Measurements from ENCODE around the gene PAX8. TPM values are rescaled to one million over a fixed set of nuclear protein-coding genes. Genes with fewer than 3 reads are reported as not detected.

The PAX8 gene
- total and polyA plus RNA-seq, 3 experiments from 2014 or later: 0.97 to 2.3 (median 2.3) TPM

GRCh38 chr2:113200736-113201490 is 77.8 kb downstream of the PAX8 start:
- ChIA-PET POLR2A (interaction anchor here (0.9 kb wide), 1 partner anchor 55 kb away, joined by 5 read pairs; no protein-coding TSS in a partner anchor), CTCF (interaction anchor here (6.0 to 18.6 kb wide), 5 partner anchors 19 to 189 kb away, joined by 36 to 470 read pairs (median 92); partner anchors contain the start of gene PSD4)
- H3K4me3 Mint-ChIP-seq: no peak overlapping the region
- no peaks in the 10 kb centered on the region for H3K9me3 ChIP-seq (ENCODE audit: low read length)
- no peak for DNase-seq
- no peak overlapping the region for H3K27ac ChIP-seq (ENCODE audit: low read depth, low read length)
- peaks cover 18 to 38% (median 25%) of the 10 kb centered on the region in 3 donors for H3K4me1 Mint-ChIP-seq
- peaks cover 48% of the 10 kb centered on the region for H3K36me3 ChIP-seq (ENCODE audit: insufficient read depth, low read length)
- peaks cover 5 to 71% (median 19%) of the 10 kb centered on the region in 3 donors for H3K36me3 Mint-ChIP-seq
- H3K4me1 ChIP-seq (ENCODE audit: insufficient read depth, low read length): peaks cover 15% of the 10 kb centered on the region
- no peaks in the 10 kb centered on the region for H3K27me3 Mint-ChIP-seq
- peak overlapping the region in 3 of 8 donors; percentile 41 to 55 (median 52) for H3K27ac Mint-ChIP-seq
- H3K4me3 ChIP-seq (ENCODE audit: low read length): no peak overlapping the region
- no peaks in the 10 kb centered on the region for H3K9me3 Mint-ChIP-seq
- H3K27me3 ChIP-seq (ENCODE audit: insufficient read depth, low read length, poor library complexity, severe bottlenecking): no peaks in the 10 kb centered on the region

GRCh38 chr2:113200236-113200635 is 78.5 kb downstream of the PAX8 start:
- POLR2A ChIA-PET: interaction anchor here (0.9 kb wide), 1 partner anchor 56 kb away, joined by 5 read pairs; no protein-coding TSS in a partner anchor
- Mint-ChIP-seq H3K27ac (peak overlapping the region in 6 of 8 donors; percentile 23 to 85 (median 58)), H3K4me1 (peaks cover 17 to 42% (median 24%) of the 10 kb centered on the region in 3 donors), H3K36me3 (peaks cover 5 to 77% (median 22%) of the 10 kb centered on the region in 3 donors), H3K9me3 (no peaks in the 10 kb centered on the region), H3K4me3 (no peak overlapping the region), H3K27me3 (no peaks in the 10 kb centered on the region)
- Histone ChIP-seq H3K27me3 (ENCODE audit: insufficient read depth, low read length, poor library complexity, severe bottlenecking) (no peaks in the 10 kb centered on the region), H3K9me3 (ENCODE audit: low read length) (no peaks in the 10 kb centered on the region), H3K36me3 (ENCODE audit: insufficient read depth, low read length) (peaks cover 53% of the 10 kb centered on the region), H3K27ac (ENCODE audit: low read depth, low read length) (no peak overlapping the region), H3K4me3 (ENCODE audit: low read length) (no peak overlapping the region), H3K4me1 (ENCODE audit: insufficient read depth, low read length) (peaks cover 18% of the 10 kb centered on the region)
- DNase-seq: no peak
- CTCF ChIA-PET: interaction anchor here (1.0 to 18.6 kb wide), 10 partner anchors 10 to 165 kb away, joined by 3 to 470 read pairs (median 14); partner anchors contain the start of gene PSD4

GRCh38 chr2:113198790-113199612 is 79.7 kb downstream of the PAX8 start:
- Mint-ChIP-seq H3K27me3 (no peaks in the 10 kb centered on the region), H3K9me3 (no peaks in the 10 kb centered on the region), H3K36me3 (peaks cover 5 to 90% (median 26%) of the 10 kb centered on the region in 3 donors), H3K27ac (peak overlapping the region in 3 of 8 donors; percentile 17 to 75 (median 64)), H3K4me3 (no peak overlapping the region), H3K4me1 (peaks cover 12 to 40% (median 17%) of the 10 kb centered on the region in 3 donors)
- CTCF ChIA-PET: interaction anchor here (0.6 to 18.6 kb wide), 38 partner anchors 9 to 214 kb away, joined by 3 to 470 read pairs (median 4); partner anchors contain the start of gene PSD4
- Histone ChIP-seq H3K4me1 (ENCODE audit: insufficient read depth, low read length) (peaks cover 10% of the 10 kb centered on the region), H3K36me3 (ENCODE audit: insufficient read depth, low read length) (peaks cover 65% of the 10 kb centered on the region), H3K4me3 (ENCODE audit: low read length) (no peak overlapping the region), H3K9me3 (ENCODE audit: low read length) (no peaks in the 10 kb centered on the region), H3K27me3 (ENCODE audit: insufficient read depth, low read length, poor library complexity, severe bottlenecking) (no peaks in the 10 kb centered on the region), H3K27ac (ENCODE audit: low read depth, low read length) (no peak overlapping the region)
- peak; percentile 56 to 83 (median 63) for DNase-seq
- POLR2A ChIA-PET: interaction anchor here (1.0 to 2.3 kb wide), 6 partner anchors 24 to 62 kb away, joined by 3 to 15 read pairs (median 6); partner anchors contain the start of gene PSD4

DNA sequence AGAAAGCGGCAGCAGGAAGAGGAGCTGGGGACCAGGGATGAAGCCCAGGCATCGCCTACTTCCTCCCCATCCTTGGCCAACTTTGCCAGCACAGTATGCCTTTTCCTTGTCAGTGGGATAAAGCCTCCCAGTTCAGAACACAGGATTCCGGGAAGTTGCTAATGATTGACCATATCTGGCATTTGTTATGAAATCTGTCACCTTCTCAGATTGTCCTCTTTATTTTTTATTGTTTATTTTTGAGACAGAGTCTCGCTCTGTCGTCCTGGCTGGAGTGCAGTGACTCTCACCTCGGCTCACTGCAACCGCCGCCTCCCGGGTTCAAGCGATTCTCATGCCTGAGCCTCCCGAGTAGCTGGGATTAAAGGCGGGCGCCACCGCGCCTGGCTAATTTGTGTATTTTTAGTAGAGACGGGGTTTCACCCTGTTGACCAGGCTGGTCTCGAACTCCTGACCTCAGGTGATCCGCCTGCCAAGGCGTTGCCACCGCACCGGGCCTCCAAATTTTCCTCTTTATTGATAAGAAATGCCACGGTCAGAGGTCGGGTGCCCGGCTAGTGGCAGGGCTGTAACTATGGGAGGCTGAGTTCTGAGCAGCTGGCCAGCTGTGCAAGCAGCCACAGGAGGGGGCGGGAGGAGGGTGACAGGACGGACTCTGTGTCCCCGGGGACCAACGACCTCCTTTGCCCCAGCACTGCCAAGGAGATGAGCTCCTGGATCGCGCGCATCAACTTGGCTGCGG is 80.5 kb downstream of the PAX8 start:
- no peaks in the 10 kb centered on the region for H3K27me3 ChIP-seq (ENCODE audit: insufficient read depth, low read length, poor library complexity, severe bottlenecking)
- no peak overlapping the region for H3K27ac ChIP-seq (ENCODE audit: low read depth, low read length)
- Mint-ChIP-seq H3K4me3 (no peak overlapping the region), H3K36me3 (peaks cover 5 to 95% (median 29%) of the 10 kb centered on the region in 3 donors), H3K9me3 (no peaks in the 10 kb centered on the region), H3K27ac (peak overlapping the region in 3 of 8 donors; percentile 25 to 54 (median 42)), H3K27me3 (no peaks in the 10 kb centered on the region), H3K4me1 (peaks cover 9 to 42% (median 14%) of the 10 kb centered on the region in 3 donors)
- peaks cover 73% of the 10 kb centered on the region for H3K36me3 ChIP-seq (ENCODE audit: insufficient read depth, low read length)
- H3K9me3 ChIP-seq (ENCODE audit: low read length): no peaks in the 10 kb centered on the region
- DNase-seq: no peak
- no peak overlapping the region for H3K4me3 ChIP-seq (ENCODE audit: low read length)
- CTCF ChIA-PET: interaction anchor here (0.6 to 18.6 kb wide), 33 partner anchors 8 to 213 kb away, joined by 3 to 470 read pairs (median 4); partner anchors contain the start of gene PSD4
- peaks cover 9% of the 10 kb centered on the region for H3K4me1 ChIP-seq (ENCODE audit: insufficient read depth, low read length)
- POLR2A ChIA-PET: interaction anchor here (1.0 to 2.3 kb wide), 6 partner anchors 23 to 62 kb away, joined by 3 to 15 read pairs (median 6); partner anchors contain the start of gene PSD4

DNA sequence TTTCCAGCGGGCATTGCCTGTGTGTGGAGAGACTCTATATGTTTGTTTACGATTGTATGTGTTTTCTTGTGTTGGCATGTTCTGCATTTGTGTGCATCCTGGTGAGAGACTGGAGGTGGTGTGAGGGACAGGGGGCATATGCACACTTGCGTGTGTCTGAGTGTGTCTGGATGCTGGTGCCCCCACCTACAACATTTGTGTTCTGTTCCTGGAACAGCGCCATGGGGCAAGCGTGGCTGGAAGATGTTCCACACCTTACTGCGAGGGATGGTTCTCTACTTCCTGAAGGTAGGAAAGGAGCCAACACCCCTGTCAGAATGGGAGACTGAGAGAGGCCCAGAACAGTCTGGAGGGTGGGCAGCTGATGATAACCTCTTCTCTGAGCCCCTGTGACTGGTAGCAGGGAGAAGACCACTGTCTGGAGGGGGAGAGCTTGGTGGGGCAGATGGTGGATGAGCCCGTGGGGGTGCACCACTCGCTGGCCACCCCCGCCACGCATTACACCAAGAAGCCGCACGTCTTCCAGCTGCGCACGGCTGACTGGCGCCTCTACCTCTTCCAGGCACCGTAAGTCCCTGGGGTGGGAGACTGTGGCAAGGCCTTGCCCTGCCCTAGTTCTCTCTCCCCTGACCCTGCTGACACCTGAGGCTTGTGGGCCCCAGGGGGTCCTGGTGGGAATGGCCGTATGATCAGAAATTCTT is 81.2 kb downstream of the PAX8 start:
- Mint-ChIP-seq H3K27me3 (no peaks in the 10 kb centered on the region), H3K9me3 (no peaks in the 10 kb centered on the region), H3K4me3 (no peak overlapping the region), H3K27ac (peak overlapping the region; percentile 42 to 87 (median 64)), H3K36me3 (peaks cover 5 to 95% (median 32%) of the 10 kb centered on the region in 3 donors), H3K4me1 (peaks cover 9 to 37% (median 14%) of the 10 kb centered on the region in 3 donors)
- Histone ChIP-seq H3K36me3 (ENCODE audit: insufficient read depth, low read length) (peaks cover 80% of the 10 kb centered on the region), H3K4me3 (ENCODE audit: low read length) (no peak overlapping the region), H3K4me1 (ENCODE audit: insufficient read depth, low read length) (peaks cover 9% of the 10 kb centered on the region), H3K9me3 (ENCODE audit: low read length) (no peaks in the 10 kb centered on the region), H3K27ac (ENCODE audit: low read depth, low read length) (no peak overlapping the region), H3K27me3 (ENCODE audit: insufficient read depth, low read length, poor library complexity, severe bottlenecking) (no peaks in the 10 kb centered on the region)
- no peak for DNase-seq
- ChIA-PET POLR2A (interaction anchor here (2.2 to 2.3 kb wide), 2 partner anchors 22 to 59 kb away, joined by 14 to 15 read pairs; no protein-coding TSS in a partner anchor), CTCF (interaction anchor here (1.4 to 18.6 kb wide), 7 partner anchors 15 to 192 kb away, joined by 3 to 470 read pairs (median 38); partner anchors contain the start of gene PSD4)

GRCh38 chr2:113196839-113197238 is 81.9 kb downstream of the PAX8 start:
- Histone ChIP-seq H3K27ac (ENCODE audit: low read depth, low read length) (no peak overlapping the region), H3K4me1 (ENCODE audit: insufficient read depth, low read length) (peaks cover 9% of the 10 kb centered on the region), H3K36me3 (ENCODE audit: insufficient read depth, low read length) (peaks cover 82% of the 10 kb centered on the region), H3K9me3 (ENCODE audit: low read length) (no peaks in the 10 kb centered on the region), H3K27me3 (ENCODE audit: insufficient read depth, low read length, poor library complexity, severe bottlenecking) (no peaks in the 10 kb centered on the region), H3K4me3 (ENCODE audit: low read length) (no peak overlapping the region)
- H3K36me3 Mint-ChIP-seq: peaks cover 5 to 93% (median 32%) of the 10 kb centered on the region in 3 donors
- CTCF ChIA-PET: interaction anchor here (1.8 to 18.6 kb wide), 5 partner anchors 15 to 193 kb away, joined by 5 to 470 read pairs (median 92); partner anchors contain the start of gene PSD4
- no peak overlapping the region for H3K4me3 Mint-ChIP-seq
- H3K27ac Mint-ChIP-seq: peak overlapping the region; percentile 26 to 75 (median 64)
- H3K4me1 Mint-ChIP-seq: peaks cover 9 to 37% (median 14%) of the 10 kb centered on the region in 3 donors
- POLR2A ChIA-PET: no interaction called here
- no peaks in the 10 kb centered on the region for H3K27me3 Mint-ChIP-seq
- H3K9me3 Mint-ChIP-seq: no peaks in the 10 kb centered on the region
- no peak for DNase-seq
